LNCaP clone FGC (cell line): ENCODE measurements around the gene TIMM44.
A peak's percentile ranks its signal among the peaks of the same experiment; 100 is the strongest.
"Not testable (repeated sequence)": the region's sequence is repeated elsewhere in the genome, so short reads cannot be mapped to it uniquely, and the experiment has no call there.

Experiments
- DNase-seq: peaks from one replicate; pipeline ENCODE4 v3.0.0-alpha.2; 2011; ENCODE audit warnings: low read depth
- H3K4me3 ChIP-seq: 2 replicates; pipeline ENCODE4 v1.5.1; 2011; ENCODE audit warnings: mild to moderate bottlenecking, low read depth, low read length, control low read depth
- CTCF ChIP-seq: IDR thresholded peaks from 2 replicates; pipeline ENCODE4 v1.5.1; 2012; ENCODE audit warnings: mild to moderate bottlenecking; ENCODE audit not compliant: control insufficient read depth, insufficient read depth; ENCODE audit errors: extremely low read depth

Gene TIMM44

GRCh38 chr19:7921302-7921966, 22.0 kb downstream of the TIMM44 start:
- TF ChIP-seq CTCF = no peak
- DNase-seq = no peak
- peak overlapping the region; percentile 77 for H3K4me3 ChIP-seq

GRCh38 chr19:7920519-7921301, 22.8 kb downstream of the TIMM44 start:
- TF ChIP-seq CTCF = no peak
- peak; percentile 85 for DNase-seq
- H3K4me3 ChIP-seq = peak overlapping the region; percentile 77

GRCh38 chr19:7919610-7920518, 23.6 kb downstream of the TIMM44 start, which contains the start of gene SNAPC2:
Gene SNAPC2 (plus strand): TSS chr19:7920338. CDS start chr19:7920367, 29 bp downstream.
- H3K4me3 ChIP-seq = peak within 1 kb of the TSS; percentile 77
- TF ChIP-seq CTCF = no peak; the same call in 1 of the 2 replicates
- peak; percentile 76 for DNase-seq

GRCh38 chr19:7918615-7919421, 24.6 kb downstream of the TIMM44 start:
- TF ChIP-seq CTCF = no peak
- no peak overlapping the region for H3K4me3 ChIP-seq
- no peak for DNase-seq

GRCh38 chr19:7918062-7918614, 25.3 kb downstream of the TIMM44 start:
- not testable (repeated sequence) for DNase-seq, H3K4me3 ChIP-seq

GRCh38 chr19:7917267-7918061, 26.0 kb downstream of the TIMM44 start:
- TF ChIP-seq CTCF = no peak
- peak overlapping the region; percentile 49 for H3K4me3 ChIP-seq
- no peak for DNase-seq
